ENCODE results near the gene MTCL1. TPM values are rescaled to one million over a fixed set of nuclear protein-coding genes. Genes with fewer than 3 reads are reported as not detected.

MTCL1 gene
- total RNA-seq, 1 experiment from 2014 or later, result 22.7 TPM

GRCh38 chr18:8788503-8789429 lies 83.4 kb downstream of the MTCL1 start:
- Histone ChIP-seq H3K4me1 (ENCODE audit: control insufficient read depth in 1 of 2, insufficient read depth in 2 of 2, low read length in 2 of 2) (peaks cover 2 to 4% of the 10 kb centered on the region in 2 experiments; a peak in 2 of 4 replicates), H3K9me2 (ENCODE audit: insufficient read depth) (no peaks in the 10 kb centered on the region), H3K36me3 (ENCODE audit: control insufficient read depth in 1 of 2, insufficient read depth in 2 of 2, low read length in 2 of 2) (peaks cover 0 to 8% of the 10 kb centered on the region in 2 experiments; a peak in 1 of 4 replicates), H3K79me2 (ENCODE audit: insufficient read depth, low read length) (no peaks in the 10 kb centered on the region), H3K27ac (ENCODE audit: low read depth, low read length) (no peak overlapping the region), H2AFZ (ENCODE audit: low read depth, low read length, poor library complexity, severe bottlenecking) (no peak overlapping the region), H3K27me3 (ENCODE audit: insufficient read depth, low read length) (no peaks in the 10 kb centered on the region), H3K4me3 (replicated peaks in 1 of 2; ENCODE audit: low read depth in 1 of 2, low read length in 2 of 2) (no peak overlapping the region), H3K9me3 (ENCODE audit: control insufficient read depth in 1 of 2, insufficient read depth in 1 of 2, low read depth in 1 of 2, low read length in 2 of 2) (no peaks in the 10 kb centered on the region), H4K20me1 (ENCODE audit: insufficient read depth) (no peaks in the 10 kb centered on the region), H3K9ac (ENCODE audit: low read length) (no peak overlapping the region), H3K4me2 (ENCODE audit: low read length) (no peak overlapping the region)
- intact Hi-C loops (cut with micrococcal nuclease), result no loop called here
- ATAC-seq (no peak), DNase-seq (ENCODE audit: low read depth, low spot score) (no peak)
- ChIA-PET CTCF (no interaction called here), RAD21 (ENCODE audit: low non-redundant PET in 1 of 2, low total read pairs in 2 of 2, uncharacterized antibody in 2 of 2, unreplicated experiment in 2 of 2) (no interaction called here), POLR2A (no interaction called here)
- no TSS peak for BruUV-seq (replicated peaks)
- no peak for TF ChIP-seq CTCF (IDR thresholded peaks at IDR 0.05 in 2 of 3, conservative IDR thresholded peaks at IDR 0.05 in 1 of 3; ENCODE audit: borderline replicate concordance in 1 of 3, insufficient read depth in 1 of 3, low read depth in 2 of 3, low read length in 2 of 3)

- no peak for DNase-seq (ENCODE audit: low read depth, low spot score)
- Histone ChIP-seq H2AFZ (ENCODE audit: low read depth, low read length, poor library complexity, severe bottlenecking) (no peak overlapping the region), H3K9me2 (ENCODE audit: insufficient read depth) (no peaks in the 10 kb centered on the region), H3K9ac (ENCODE audit: low read length) (no peak overlapping the region), H3K9me3 (ENCODE audit: control insufficient read depth in 1 of 2, insufficient read depth in 1 of 2, low read depth in 1 of 2, low read length in 2 of 2) (no peaks in the 10 kb centered on the region), H3K4me1 (ENCODE audit: control insufficient read depth in 1 of 2, insufficient read depth in 2 of 2, low read length in 2 of 2) (peaks cover 16 to 26% of the 10 kb centered on the region in 2 experiments), H3K79me2 (ENCODE audit: insufficient read depth, low read length) (no peaks in the 10 kb centered on the region), H3K27me3 (ENCODE audit: insufficient read depth, low read length) (no peaks in the 10 kb centered on the region), H3K4me3 (replicated peaks in 1 of 2; ENCODE audit: low read depth in 1 of 2, low read length in 2 of 2) (no peak overlapping the region), H3K27ac (ENCODE audit: low read depth, low read length) (no peak overlapping the region), H3K4me2 (ENCODE audit: low read length) (no peak overlapping the region), H3K36me3 (ENCODE audit: control insufficient read depth in 1 of 2, insufficient read depth in 2 of 2, low read length in 2 of 2) (0 out of 4 replicates have a peak, but pooled peaks cover 0 to 4% of the 10 kb centered on the region in 2 experiments), H4K20me1 (ENCODE audit: insufficient read depth) (no peaks in the 10 kb centered on the region)
- no TSS peak for BruUV-seq (replicated peaks)
- ChIA-PET CTCF (no interaction called here), POLR2A (no interaction called here), RAD21 (ENCODE audit: low non-redundant PET in 1 of 2, low total read pairs in 2 of 2, uncharacterized antibody in 2 of 2, unreplicated experiment in 2 of 2) (no interaction called here)
- TF ChIP-seq, protein P1, sequence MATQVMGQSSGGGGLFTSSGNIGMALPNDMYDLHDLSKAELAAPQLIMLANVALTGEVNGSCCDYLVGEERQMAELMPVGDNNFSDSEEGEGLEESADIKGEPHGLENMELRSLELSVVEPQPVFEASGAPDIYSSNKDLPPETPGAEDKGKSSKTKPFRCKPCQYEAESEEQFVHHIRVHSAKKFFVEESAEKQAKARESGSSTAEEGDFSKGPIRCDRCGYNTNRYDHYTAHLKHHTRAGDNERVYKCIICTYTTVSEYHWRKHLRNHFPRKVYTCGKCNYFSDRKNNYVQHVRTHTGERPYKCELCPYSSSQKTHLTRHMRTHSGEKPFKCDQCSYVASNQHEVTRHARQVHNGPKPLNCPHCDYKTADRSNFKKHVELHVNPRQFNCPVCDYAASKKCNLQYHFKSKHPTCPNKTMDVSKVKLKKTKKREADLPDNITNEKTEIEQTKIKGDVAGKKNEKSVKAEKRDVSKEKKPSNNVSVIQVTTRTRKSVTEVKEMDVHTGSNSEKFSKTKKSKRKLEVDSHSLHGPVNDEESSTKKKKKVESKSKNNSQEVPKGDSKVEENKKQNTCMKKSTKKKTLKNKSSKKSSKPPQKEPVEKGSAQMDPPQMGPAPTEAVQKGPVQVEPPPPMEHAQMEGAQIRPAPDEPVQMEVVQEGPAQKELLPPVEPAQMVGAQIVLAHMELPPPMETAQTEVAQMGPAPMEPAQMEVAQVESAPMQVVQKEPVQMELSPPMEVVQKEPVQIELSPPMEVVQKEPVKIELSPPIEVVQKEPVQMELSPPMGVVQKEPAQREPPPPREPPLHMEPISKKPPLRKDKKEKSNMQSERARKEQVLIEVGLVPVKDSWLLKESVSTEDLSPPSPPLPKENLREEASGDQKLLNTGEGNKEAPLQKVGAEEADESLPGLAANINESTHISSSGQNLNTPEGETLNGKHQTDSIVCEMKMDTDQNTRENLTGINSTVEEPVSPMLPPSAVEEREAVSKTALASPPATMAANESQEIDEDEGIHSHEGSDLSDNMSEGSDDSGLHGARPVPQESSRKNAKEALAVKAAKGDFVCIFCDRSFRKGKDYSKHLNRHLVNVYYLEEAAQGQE (IDR thresholded peaks at IDR 0.05; ENCODE audit: low read depth), result no peak
- TF ChIP-seq FOSL1 (IDR thresholded peaks at IDR 0.05; ENCODE audit: low read depth) (no peak), JUND (IDR thresholded peaks at IDR 0.05) (no peak)
- ATAC-seq, result no peak
- intact Hi-C loops (cut with micrococcal nuclease), result loop anchor here (10.0 kb wide), 1 partner anchor 96 kb away; no protein-coding TSS in a partner anchor
These were observed 85.9 kb downstream of the MTCL1 start for GRCh38 chr18:8791171-8791651.

Data from HCT116 (cell line).